Body of pancreas (tissue), 4 donors: ENCODE measurements around the gene PDK2.

ENCODE experiments used
- CTCF ChIP-seq, 7 experiments: fragments of 450-650 bp in 4 of 7; fragments of 200-600 bp in 3 of 7; sonication (generic) in 3 of 7; IDR thresholded peaks; one replicate each; pipeline ENCODE4 v1.5.1; 2016 to 2019; ENCODE audit warnings: antibody characterized with exemption in 7 of 7
- POLR2A ChIP-seq, 3 donors: fragments of 450-650 bp; IDR thresholded peaks; one replicate each; pipeline ENCODE4 v1.6.1; 2016; ENCODE audit warnings: antibody characterized with exemption in 3 of 3, mild to moderate bottlenecking in 2 of 3

- TF ChIP-seq CTCF (IDR thresholded peaks at IDR 0.05) (no peak), POLR2A (IDR thresholded peaks at IDR 0.05) (peak in 1 of 3 donors; percentile 16)
Measured at GRCh38 chr17:50101346-50102163, 6.4 kb downstream of the PDK2 start.
